Naive B cell (primary cell): ENCODE results near the gene DOK3. TPM values are rescaled to one million over a fixed set of nuclear protein-coding genes. Genes with fewer than 3 reads are reported as not detected.

ENCODE experiments used
- ATAC-seq, 2 donors: fragments of 150-1000 bp; cut with Tn5 transposase; 2 replicates each; pipeline ENCODE4 v1.10.0; 2021; ENCODE audit warnings: low read depth in 2 of 2, mild to moderate bottlenecking in 2 of 2, moderate library complexity in 2 of 2
- DNase-seq: peaks from one replicate; pipeline ENCODE4 v3.0.0; 2022
- H3K27ac Mint-ChIP-seq, 6 donors: one replicate each; pipeline ENCODE4 v1.8.0; 2020 to 2022; ENCODE audit warnings: mild to moderate bottlenecking in 6 of 6, mixed read lengths in 6 of 6, moderate library complexity in 5 of 6, inconsistent platforms in 2 of 6
- H3K27me3 Mint-ChIP-seq, 3 donors: one replicate each; pipeline ENCODE4 v1.8.0; 2021 to 2022; ENCODE audit warnings: mixed read lengths in 3 of 3, mild to moderate bottlenecking in 1 of 3
- H3K36me3 Mint-ChIP-seq, 2 donors: one replicate each; pipeline ENCODE4 v1.8.0; 2020 to 2022; ENCODE audit warnings: mixed read lengths in 2 of 2, inconsistent platforms in 1 of 2, mild to moderate bottlenecking in 1 of 2
- H3K4me1 Mint-ChIP-seq, 3 donors: one replicate each; pipeline ENCODE4 v1.8.0; 2020 to 2022; ENCODE audit warnings: mixed read lengths in 3 of 3, inconsistent platforms in 1 of 3, mild to moderate bottlenecking in 1 of 3, moderate library complexity in 1 of 3
- H3K4me3 Mint-ChIP-seq, 8 donors: one replicate each; pipeline ENCODE4 v1.8.0; 2020 to 2022; ENCODE audit warnings: mild to moderate bottlenecking in 8 of 8, mixed read lengths in 8 of 8, moderate library complexity in 8 of 8, inconsistent platforms in 2 of 8
- H3K9me3 Mint-ChIP-seq, 7 donors: one replicate each; pipeline ENCODE4 v1.8.0; 2020 to 2022; ENCODE audit warnings: mixed read lengths in 7 of 7, mild to moderate bottlenecking in 5 of 7, inconsistent platforms in 2 of 7, moderate library complexity in 1 of 7
- polyA plus RNA-seq, 6 donors: library from polyadenylated mRNA; unstranded; fragments of 300-500 nt; fragmentation: Illumina TruSeq; gene quantifications; one replicate each; pipeline ENCODE4 v1.2.3, GENCODE V29; 2021; ENCODE audit warnings: low read depth in 6 of 6

Gene DOK3
- polyA plus RNA-seq, 6 donors from 2014 or later = 12.7 to 47.7 (median 38.1) TPM

DNA sequence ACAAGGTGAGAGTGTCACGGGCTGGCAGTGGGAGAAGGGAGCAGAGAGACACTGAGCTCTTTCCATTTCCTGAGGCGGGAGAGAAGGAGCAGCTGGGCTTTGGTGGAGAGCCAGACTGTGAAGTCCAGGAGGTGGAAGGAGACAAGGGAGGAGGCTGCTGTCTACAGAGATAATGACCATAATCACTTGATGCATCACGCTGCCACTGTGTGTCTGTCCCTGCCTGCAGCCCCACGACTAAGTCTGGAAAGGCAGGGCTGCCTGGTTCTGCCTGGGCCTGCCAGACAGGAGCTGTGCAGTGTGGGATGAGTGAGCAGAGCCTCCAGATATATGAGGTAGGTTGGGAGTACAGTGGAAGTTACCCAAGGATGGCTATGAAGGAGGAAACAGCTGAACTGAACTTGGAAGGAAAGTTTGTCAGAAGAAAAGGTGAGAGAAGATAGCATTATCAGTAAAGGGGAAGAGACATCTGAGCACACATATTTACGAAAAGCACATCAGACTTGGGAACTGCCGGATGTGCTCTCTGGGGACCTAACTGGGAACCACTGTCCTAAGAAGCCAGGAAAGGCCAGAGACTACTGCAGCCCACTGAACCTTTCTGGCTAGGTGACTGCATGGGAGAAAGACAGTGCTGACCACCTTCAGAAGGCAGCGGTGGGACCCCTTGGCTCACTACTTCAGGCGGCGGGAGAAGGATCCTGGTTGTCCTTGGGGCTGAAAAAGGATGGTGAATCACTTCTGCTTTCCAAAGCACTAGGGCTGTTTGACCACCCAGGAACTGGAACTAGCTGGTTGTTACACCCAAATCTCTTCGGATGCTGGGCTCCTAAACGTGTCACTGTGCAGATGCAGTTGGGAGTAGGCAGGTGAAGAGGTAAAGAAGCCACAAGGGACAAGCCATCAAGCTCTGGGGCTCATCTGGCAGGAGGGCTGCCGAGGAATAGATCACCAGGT is 19.9 kb upstream of the DOK3 start:
- Mint-ChIP-seq H3K36me3 (peaks cover 4 to 17% of the 10 kb centered on the region in 2 donors), H3K27ac (peak overlapping the region in 4 of 6 donors; percentile 17 to 70 (median 44)), H3K4me3 (peak overlapping the region in 1 of 8 donors; percentile 33), H3K9me3 (no peaks in the 10 kb centered on the region), H3K27me3 (no peaks in the 10 kb centered on the region), H3K4me1 (peaks cover 0 to 23% (median 9%) of the 10 kb centered on the region in 3 donors)
- DNase-seq = no peak
- no peak for ATAC-seq

DNA sequence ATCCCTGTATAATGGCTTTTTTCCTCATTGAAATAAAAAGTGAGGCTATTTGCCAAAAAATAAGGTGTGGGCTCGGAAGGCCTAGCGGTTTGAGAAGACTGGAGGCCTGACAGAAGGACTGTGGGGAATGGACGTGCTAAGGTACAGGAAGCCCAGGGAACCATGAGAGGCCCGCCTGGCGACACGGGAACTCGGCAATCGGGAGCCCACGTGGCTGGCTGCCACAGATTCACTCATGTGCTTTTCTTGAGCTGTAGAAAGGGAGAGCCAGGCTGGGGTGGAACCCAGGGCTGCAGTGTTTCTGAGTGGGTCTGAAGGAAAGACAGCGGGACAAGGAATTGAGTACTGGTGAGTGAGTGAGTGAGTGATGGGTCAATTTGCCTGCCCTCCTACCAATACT is 19.0 kb upstream of the DOK3 start:
- Mint-ChIP-seq H3K9me3 (no peaks in the 10 kb centered on the region), H3K4me3 (no peak overlapping the region), H3K27me3 (no peaks in the 10 kb centered on the region), H3K27ac (no peak overlapping the region), H3K4me1 (peaks cover 0 to 21% (median 9%) of the 10 kb centered on the region in 3 donors), H3K36me3 (peaks cover 4 to 17% of the 10 kb centered on the region in 2 donors)
- DNase-seq = no peak
- no peak for ATAC-seq

DNA sequence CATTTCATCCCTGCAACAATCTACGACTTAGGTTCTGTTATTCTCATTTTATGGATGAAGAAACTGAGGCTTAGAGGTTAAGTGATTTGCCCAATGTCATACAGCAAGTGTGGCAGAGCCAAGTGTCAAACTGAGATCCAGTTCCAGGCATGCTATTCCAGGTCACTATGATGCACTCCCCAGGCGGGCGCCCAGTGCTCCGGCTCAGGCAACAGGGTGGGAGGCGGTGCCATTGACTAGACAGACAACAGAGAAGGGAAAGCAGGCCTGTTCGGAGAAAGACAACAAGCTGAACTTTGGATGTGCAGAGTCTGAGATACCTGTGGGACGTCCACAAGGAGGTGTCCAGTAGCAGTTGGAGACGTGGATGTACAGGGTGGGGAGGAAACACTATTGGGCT is 18.0 kb upstream of the DOK3 start:
- Mint-ChIP-seq H3K4me1 (peaks cover 0 to 16% (median 6%) of the 10 kb centered on the region in 3 donors), H3K4me3 (no peak overlapping the region), H3K9me3 (no peaks in the 10 kb centered on the region)

DNA sequence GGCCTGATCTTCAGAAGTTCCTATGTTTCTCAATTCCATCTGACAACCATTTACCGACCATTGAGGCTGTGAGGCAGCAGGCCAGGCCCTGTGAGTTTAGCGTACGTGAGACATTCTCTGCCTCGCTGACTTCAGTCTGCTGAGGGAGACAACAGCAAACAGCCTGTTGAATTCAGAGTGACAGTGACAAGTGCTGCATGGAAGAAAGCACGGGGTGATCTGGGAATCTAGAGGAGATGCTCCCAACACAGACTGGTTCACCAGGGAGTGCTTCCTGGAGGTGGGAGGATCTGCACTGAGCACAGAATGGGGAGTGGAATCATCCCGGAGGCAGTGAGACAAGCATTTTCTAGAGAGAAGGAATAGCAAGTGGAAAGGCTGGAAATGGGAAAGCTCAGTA is 17.2 kb upstream of the DOK3 start:
- ATAC-seq (no peak), DNase-seq (no peak)
- no peak overlapping the region for H3K27ac Mint-ChIP-seq
- no peak overlapping the region for H3K4me3 Mint-ChIP-seq
- H3K27me3 Mint-ChIP-seq = no peaks in the 10 kb centered on the region
- H3K9me3 Mint-ChIP-seq = no peaks in the 10 kb centered on the region
- peaks cover 0 to 11% (median 5%) of the 10 kb centered on the region in 3 donors for H3K4me1 Mint-ChIP-seq
- peaks cover under 1 to 13% of the 10 kb centered on the region in 2 donors for H3K36me3 Mint-ChIP-seq

More for the DNA sequence above, 18.0 kb upstream of the DOK3 start:
- no peak for ATAC-seq
- no peak overlapping the region for H3K27ac Mint-ChIP-seq
- H3K27me3 Mint-ChIP-seq = no peaks in the 10 kb centered on the region
- DNase-seq = no peak
- peaks cover 4 to 17% of the 10 kb centered on the region in 2 donors for H3K36me3 Mint-ChIP-seq

DNA sequence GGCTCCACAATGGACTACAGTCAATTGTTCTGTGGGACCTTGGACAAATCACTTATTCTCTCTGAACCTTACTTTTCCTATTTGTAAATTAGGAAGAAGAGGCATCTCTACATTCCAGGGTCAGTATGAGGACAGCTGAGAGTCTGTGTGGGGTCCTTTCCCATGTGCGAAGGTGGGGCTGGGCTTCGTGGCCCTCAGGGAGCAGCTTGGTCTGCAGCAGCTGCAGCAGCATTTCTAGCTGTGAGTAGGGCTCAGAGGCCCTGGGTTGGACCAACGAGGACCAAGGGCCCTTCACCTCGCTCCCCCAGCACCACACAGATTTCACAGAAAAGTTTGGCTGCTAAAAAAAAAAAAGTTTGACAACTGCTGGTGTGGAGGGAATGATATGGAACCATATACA is 16.6 kb upstream of the DOK3 start:
- no peak for ATAC-seq
- no peaks in the 10 kb centered on the region for H3K9me3 Mint-ChIP-seq
- H3K4me1 Mint-ChIP-seq = peaks cover 4 to 14% (median 11%) of the 10 kb centered on the region in 3 donors
- H3K36me3 Mint-ChIP-seq = peaks cover 0 to 10% of the 10 kb centered on the region in 2 donors
- no peaks in the 10 kb centered on the region for H3K27me3 Mint-ChIP-seq
- no peak for DNase-seq
- H3K4me3 Mint-ChIP-seq = no peak overlapping the region
- no peak overlapping the region for H3K27ac Mint-ChIP-seq

DNA sequence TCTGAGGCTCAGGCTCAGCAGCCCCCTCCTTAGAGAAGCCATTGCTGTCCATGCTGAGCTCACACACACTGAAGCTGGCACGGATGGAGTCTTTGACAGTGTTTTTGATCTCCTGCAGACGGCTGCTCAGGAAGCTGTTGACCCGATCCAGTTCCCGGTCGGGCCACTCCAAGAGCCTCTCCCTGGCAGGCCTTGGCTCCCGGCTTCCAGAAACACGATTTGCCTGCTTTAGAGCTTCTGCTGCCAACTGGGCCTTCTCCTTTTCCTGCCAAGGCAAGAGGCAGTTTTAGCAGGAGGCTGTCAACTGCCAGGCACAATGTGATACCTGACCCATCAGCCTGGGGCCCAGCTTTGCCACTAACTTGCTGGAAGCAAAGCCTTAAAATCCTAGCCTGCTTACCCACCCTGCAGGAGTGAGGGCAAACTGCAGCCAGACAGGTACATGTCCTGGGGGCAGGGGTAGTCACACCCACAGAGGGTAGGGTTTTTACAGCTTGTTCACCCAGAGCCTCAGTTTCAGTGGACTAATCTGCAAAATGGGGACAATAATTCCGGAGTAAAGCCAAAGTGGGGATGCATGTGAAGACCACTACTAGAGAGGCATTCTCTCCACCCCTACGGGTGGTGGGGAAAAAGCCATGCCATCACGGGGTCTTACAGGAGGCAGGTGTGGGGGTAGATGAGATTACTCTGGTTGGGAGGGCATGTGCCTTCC is 15.5 kb upstream of the DOK3 start:
- no peaks in the 10 kb centered on the region for H3K27me3 Mint-ChIP-seq

DNA sequence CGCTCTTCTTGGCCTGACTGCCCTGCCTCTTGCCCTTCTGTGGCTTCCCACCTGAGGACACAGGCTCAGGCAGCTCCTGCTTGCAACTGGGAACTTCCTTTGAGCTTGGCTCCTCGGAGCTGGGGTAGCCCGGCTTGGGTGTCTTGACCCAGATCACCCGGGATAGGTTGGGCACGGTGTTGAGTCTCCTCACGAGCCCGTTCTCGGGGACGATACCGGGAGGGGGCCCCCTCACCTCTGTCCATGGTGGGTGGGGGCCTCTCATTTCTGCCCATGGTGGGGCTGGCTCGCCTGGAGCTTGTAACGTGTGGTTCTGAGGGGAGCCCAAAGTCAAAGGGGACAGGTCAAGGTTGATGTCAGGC is 14.9 kb upstream of the DOK3 start:
- Mint-ChIP-seq H3K27ac (no peak overlapping the region), H3K36me3 (no peaks in the 10 kb centered on the region), H3K27me3 (no peaks in the 10 kb centered on the region), H3K4me3 (no peak overlapping the region), H3K9me3 (no peaks in the 10 kb centered on the region), H3K4me1 (peaks cover 20 to 27% (median 21%) of the 10 kb centered on the region in 3 donors)
- DNase-seq = no peak
- ATAC-seq = no peak

More for the DNA sequence above, 15.5 kb upstream of the DOK3 start:
- H3K36me3 Mint-ChIP-seq = peaks cover 0 to 1% of the 10 kb centered on the region in 2 donors
- DNase-seq = no peak
- H3K4me1 Mint-ChIP-seq = peaks cover 15 to 22% (median 17%) of the 10 kb centered on the region in 3 donors
- no peak for ATAC-seq
- no peak overlapping the region for H3K4me3 Mint-ChIP-seq
- no peaks in the 10 kb centered on the region for H3K9me3 Mint-ChIP-seq
- no peak overlapping the region for H3K27ac Mint-ChIP-seq

DNA sequence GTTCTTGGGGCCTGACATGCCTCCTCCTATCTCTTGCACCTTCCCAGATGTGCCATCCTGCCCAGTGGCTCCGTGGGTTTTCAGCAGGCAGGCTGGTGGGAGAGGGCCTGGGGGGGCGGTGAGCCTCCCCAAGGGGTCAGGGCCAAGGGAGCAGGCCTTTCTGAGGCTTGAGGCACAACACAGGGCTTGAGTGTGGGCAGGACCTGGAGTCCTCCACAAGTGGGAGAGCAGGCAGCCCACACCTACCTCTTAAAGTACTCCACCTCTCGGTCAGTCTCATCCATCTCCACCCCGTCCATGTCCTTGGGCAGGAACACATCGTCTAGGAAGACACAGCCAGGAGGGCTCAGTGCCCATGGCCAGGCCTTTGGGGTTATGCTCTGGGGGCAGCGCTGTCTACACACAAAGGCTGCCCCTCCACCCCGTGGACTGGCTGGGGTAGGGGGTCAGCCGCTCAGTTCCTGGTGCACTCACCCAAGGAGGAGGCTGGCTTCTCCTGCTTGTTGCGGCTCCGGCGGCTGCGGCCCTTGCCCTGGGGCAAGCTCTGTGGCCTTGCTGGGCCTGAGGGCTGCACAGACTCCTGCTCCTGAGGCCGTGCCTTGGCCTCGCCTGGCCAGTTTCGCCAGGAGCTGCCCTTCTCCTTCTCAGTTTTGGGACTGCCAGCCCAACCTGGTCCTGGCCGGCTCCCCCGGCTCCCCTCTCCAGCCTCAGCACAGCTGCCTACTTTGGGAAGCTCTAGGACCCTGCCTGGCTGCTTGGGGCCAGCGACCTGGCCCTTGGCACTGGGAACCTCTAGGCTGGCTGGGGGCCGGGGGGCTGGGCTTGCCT is 14.3 kb upstream of the DOK3 start:
- Mint-ChIP-seq H3K27me3 (no peaks in the 10 kb centered on the region), H3K4me3 (no peak overlapping the region), H3K9me3 (no peaks in the 10 kb centered on the region), H3K4me1 (peaks cover 22 to 29% (median 26%) of the 10 kb centered on the region in 3 donors), H3K36me3 (no peaks in the 10 kb centered on the region), H3K27ac (peak overlapping the region in 2 of 6 donors; percentile 71 to 74)
- DNase-seq (no peak), ATAC-seq (no peak)

DNA sequence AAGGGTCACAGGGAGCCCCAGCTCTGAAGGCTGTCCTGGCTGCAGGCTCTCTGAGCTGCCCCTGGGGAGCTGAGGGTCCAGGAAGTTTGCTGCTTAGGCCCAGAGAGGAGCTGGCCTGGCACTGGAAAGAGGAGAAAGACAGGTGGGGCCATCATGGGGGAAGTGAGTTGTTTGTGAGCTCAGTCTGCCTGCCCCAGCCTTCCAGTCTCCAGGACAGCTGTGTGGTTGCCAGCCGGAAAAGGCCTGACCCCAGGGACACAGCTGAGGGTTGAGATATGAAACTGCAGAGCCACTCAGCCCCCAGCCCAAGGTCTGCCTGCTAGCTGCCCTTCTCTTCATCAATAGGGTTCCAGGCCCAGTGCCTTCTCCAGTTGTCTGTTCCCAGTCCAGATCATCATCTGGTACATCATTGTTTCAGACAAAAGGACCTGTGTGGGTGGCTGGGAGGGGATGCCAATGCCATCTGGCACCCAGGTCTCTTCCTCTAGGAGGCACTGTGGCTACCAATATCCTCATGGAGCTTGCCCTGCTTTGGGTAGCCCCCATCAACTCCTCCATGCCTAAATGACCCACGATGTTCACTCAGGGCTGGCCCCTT is 11.4 kb upstream of the DOK3 start:
- Mint-ChIP-seq H3K9me3 (no peaks in the 10 kb centered on the region), H3K4me1 (peaks cover 33 to 45% (median 40%) of the 10 kb centered on the region in 3 donors), H3K36me3 (peaks cover 0 to 8% of the 10 kb centered on the region in 2 donors), H3K27ac (peak overlapping the region in 4 of 6 donors; percentile 24 to 83 (median 64)), H3K27me3 (no peaks in the 10 kb centered on the region), H3K4me3 (peak overlapping the region in 1 of 8 donors; percentile 73)
- DNase-seq (no peak), ATAC-seq (no peak)

DNA sequence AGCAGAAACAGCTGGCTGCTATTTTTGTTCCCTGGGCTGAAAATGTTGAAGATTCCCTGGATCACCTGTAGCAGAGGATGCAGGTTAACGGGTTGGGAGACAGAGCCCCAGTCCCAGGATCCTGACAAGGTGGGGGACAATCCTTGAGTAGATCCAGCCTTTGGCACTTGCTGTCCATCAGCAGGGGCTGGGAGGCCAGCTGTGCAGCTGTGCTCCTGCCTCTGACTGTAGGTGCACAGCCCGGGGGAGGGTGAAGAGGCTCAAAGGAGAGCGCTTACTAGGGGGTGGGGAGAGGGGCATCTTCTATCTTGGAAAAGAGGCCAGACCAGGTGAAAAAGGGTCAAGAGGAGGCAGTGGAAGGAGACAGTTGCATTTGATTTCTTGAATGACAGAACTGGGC is 10.6 kb upstream of the DOK3 start:
- DNase-seq (no peak), ATAC-seq (no peak)
- H3K4me3 Mint-ChIP-seq = peak overlapping the region in 2 of 8 donors; percentile 35 to 73
- H3K4me1 Mint-ChIP-seq = peaks cover 34 to 52% (median 48%) of the 10 kb centered on the region in 3 donors
- H3K27ac Mint-ChIP-seq = peak overlapping the region in 4 of 6 donors; percentile 37 to 85 (median 82)
- H3K36me3 Mint-ChIP-seq = peaks cover 0 to 8% of the 10 kb centered on the region in 2 donors
- H3K27me3 Mint-ChIP-seq = no peaks in the 10 kb centered on the region
- H3K9me3 Mint-ChIP-seq = no peaks in the 10 kb centered on the region

DNA sequence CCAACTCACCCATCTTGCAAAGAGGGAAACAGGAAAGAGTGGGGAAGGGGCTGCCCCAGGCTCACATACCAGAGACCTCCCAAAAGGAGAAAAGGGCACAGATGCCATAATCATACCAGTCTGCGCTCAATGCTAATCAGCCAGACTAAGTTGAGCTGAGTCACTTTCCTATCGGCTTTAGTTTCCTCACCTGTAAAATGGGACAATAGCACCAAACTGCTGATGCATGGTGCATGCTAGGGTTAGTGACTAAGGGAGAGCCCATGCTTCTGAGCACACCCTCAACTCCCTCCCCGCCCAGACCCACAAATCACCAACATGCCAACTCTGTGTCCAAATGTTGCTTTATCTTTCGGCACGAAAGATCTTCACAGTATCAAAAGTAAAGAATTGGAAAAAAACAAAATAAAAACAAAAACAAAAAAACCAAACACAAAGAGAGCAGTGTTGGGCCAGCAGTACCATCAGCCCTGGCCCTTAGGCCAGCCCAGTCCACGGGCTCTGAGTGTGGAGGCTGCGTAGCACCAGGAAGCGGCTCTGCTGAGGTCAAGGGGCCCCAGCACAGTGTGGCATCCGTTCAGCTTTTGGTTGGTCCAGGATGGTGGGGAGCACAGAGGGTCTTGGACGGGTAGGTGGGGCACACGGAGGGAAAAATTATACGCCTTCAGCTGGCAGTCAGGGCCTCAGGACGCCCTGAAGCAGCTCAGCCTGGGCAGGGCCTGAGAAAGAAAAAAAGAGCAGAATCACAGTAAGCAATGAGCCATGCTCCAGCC is 10.0 kb upstream of the DOK3 start:
- H3K4me1 Mint-ChIP-seq = peaks cover 34 to 56% (median 53%) of the 10 kb centered on the region in 3 donors
- ATAC-seq = no peak
- H3K4me3 Mint-ChIP-seq = peak overlapping the region in 6 of 8 donors; percentile 20 to 71 (median 38)

More for the DNA sequence above, 10.0 kb upstream of the DOK3 start:
- DNase-seq = no peak
- Mint-ChIP-seq H3K27ac (peak overlapping the region in 5 of 6 donors; percentile 80 to 90 (median 83)), H3K9me3 (no peaks in the 10 kb centered on the region), H3K27me3 (no peaks in the 10 kb centered on the region), H3K36me3 (peaks cover 0 to 8% of the 10 kb centered on the region in 2 donors)
